Measurements from ENCODE around the gene HMCN2.

Gene HMCN2

GRCh38 chr9:130304116-130304515 lies 38.6 kb downstream of the HMCN2 start:
- no peaks in the 10 kb centered on the region for H3K9me3 ChIP-seq (ENCODE audit: control insufficient read depth in 1 of 2, low read length in 2 of 2)
- H3K4me1 ChIP-seq (ENCODE audit: control insufficient read depth in 1 of 2, insufficient read depth in 2 of 2, low read length in 2 of 2): peaks cover 10 to 55% of the 10 kb centered on the region in 2 donors
- no peak overlapping the region for H3K4me3 ChIP-seq (ENCODE audit: low read depth in 1 of 2, low read length in 2 of 2)
- H3K27ac ChIP-seq (ENCODE audit: low read length): no peak overlapping the region
- H3K27me3 ChIP-seq (ENCODE audit: low read depth, low read length): no peaks in the 10 kb centered on the region
- H3K36me3 ChIP-seq (ENCODE audit: control insufficient read depth in 1 of 2, insufficient read depth in 2 of 2, low read length in 2 of 2): peaks cover 0 to 31% of the 10 kb centered on the region in 2 donors

GRCh38 chr9:130304643-130305042 lies 39.1 kb downstream of the HMCN2 start:
- Histone ChIP-seq H3K4me1 (ENCODE audit: control insufficient read depth in 1 of 2, insufficient read depth in 2 of 2, low read length in 2 of 2) (peaks cover 10 to 55% of the 10 kb centered on the region in 2 donors), H3K9me3 (ENCODE audit: control insufficient read depth in 1 of 2, low read length in 2 of 2) (no peaks in the 10 kb centered on the region), H3K27ac (ENCODE audit: low read length) (no peak overlapping the region), H3K36me3 (ENCODE audit: control insufficient read depth in 1 of 2, insufficient read depth in 2 of 2, low read length in 2 of 2) (peaks cover 0 to 26% of the 10 kb centered on the region in 2 donors), H3K27me3 (ENCODE audit: low read depth, low read length) (no peaks in the 10 kb centered on the region), H3K4me3 (ENCODE audit: low read depth in 1 of 2, low read length in 2 of 2) (no peak overlapping the region)

DNA sequence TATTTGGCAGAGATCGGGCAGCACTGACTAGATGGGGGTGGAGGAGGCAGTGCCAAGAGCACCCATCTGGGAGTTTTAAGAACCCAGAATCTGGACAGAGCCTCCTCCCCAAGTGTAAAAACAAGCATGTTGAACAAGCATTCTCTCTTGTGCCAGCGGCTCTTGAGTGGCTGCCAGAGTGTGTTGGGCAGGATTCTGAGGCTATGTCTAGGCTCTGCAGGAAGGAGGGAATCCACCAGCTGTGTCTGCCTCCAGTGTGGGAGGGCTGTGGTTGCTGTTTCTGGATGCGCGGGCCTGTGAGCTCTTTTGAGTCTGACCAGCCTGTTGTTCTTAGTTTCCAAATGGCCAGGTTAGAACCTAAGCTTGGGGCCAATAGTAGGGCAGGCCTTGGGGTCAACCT lies 39.8 kb downstream of the HMCN2 start:
- H3K4me1 ChIP-seq (ENCODE audit: control insufficient read depth in 1 of 2, insufficient read depth in 2 of 2, low read length in 2 of 2): peaks cover 10 to 55% of the 10 kb centered on the region in 2 donors
- H3K27me3 ChIP-seq (ENCODE audit: low read depth, low read length): no peaks in the 10 kb centered on the region
- no peak overlapping the region for H3K4me3 ChIP-seq (ENCODE audit: low read depth in 1 of 2, low read length in 2 of 2)
- peaks cover 0 to 24% of the 10 kb centered on the region in 2 donors for H3K36me3 ChIP-seq (ENCODE audit: control insufficient read depth in 1 of 2, insufficient read depth in 2 of 2, low read length in 2 of 2)
- no peaks in the 10 kb centered on the region for H3K9me3 ChIP-seq (ENCODE audit: control insufficient read depth in 1 of 2, low read length in 2 of 2)
- no peak overlapping the region for H3K27ac ChIP-seq (ENCODE audit: low read length)

DNA sequence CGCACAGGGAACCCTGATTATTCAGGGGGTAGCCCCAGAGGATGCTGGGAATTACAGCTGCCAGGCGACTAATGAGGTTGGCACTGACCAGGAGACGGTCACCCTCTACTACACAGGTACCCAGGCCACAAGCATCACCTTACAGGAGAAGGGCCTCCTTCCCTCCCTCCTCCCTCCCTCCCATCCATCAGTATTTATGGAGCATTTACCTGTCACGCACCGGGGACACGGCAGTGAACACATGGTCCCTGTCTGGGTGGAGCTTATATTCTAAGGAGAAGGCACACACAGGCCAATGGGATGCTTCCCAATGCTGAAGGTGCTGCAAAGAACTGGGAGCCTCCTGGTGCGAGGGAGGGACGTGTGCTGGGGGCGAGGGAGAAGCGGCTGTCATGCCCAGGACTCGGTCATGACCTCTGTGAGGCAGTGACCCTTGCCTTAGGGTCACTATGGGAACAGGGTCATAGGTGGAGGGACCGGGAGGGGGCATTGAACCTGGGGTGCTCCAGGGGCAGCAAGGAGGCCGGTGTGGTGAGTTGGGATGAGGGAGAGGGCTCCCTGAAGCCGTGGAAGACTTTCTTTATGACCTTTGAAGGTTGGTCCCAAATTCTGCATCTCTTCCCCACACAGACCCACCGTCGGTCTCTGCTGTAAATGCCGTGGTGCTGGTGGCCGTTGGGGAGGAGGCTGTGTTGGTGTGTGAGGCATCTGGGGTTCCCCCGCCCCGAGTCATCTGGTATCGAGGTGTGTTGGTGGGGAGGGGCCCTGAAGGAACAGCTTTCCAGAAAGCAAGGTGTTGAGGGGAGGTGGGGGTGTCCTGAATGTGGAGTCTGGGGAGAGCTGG lies 41.5 kb downstream of the HMCN2 start:
- Histone ChIP-seq H3K4me1 (ENCODE audit: control insufficient read depth in 1 of 2, insufficient read depth in 2 of 2, low read length in 2 of 2) (peaks cover 6 to 45% of the 10 kb centered on the region in 2 donors), H3K27ac (ENCODE audit: low read length) (no peak overlapping the region), H3K27me3 (ENCODE audit: low read depth, low read length) (no peaks in the 10 kb centered on the region), H3K4me3 (ENCODE audit: low read depth in 1 of 2, low read length in 2 of 2) (no peak overlapping the region), H3K36me3 (ENCODE audit: control insufficient read depth in 1 of 2, insufficient read depth in 2 of 2, low read length in 2 of 2) (peaks cover 0 to 32% of the 10 kb centered on the region in 2 donors), H3K9me3 (ENCODE audit: control insufficient read depth in 1 of 2, low read length in 2 of 2) (no peaks in the 10 kb centered on the region)

DNA sequence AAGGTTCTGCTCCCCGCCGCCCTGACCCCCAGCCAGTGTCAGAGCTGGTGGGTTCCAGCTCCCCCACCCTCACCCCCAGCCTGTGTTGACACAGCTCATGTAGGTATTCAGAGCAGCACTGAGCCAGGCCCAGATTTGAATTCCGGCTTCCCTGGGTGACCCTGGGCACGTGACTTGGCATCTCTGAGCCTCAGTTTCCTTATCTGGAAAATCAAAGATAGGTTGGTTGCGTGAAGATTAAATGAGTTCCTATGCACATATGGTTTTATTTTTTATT lies 42.0 kb downstream of the HMCN2 start:
- Histone ChIP-seq H3K27ac (ENCODE audit: low read length) (no peak overlapping the region), H3K9me3 (ENCODE audit: control insufficient read depth in 1 of 2, low read length in 2 of 2) (no peaks in the 10 kb centered on the region), H3K4me3 (ENCODE audit: low read depth in 1 of 2, low read length in 2 of 2) (no peak overlapping the region), H3K4me1 (ENCODE audit: control insufficient read depth in 1 of 2, insufficient read depth in 2 of 2, low read length in 2 of 2) (peaks cover 6 to 40% of the 10 kb centered on the region in 2 donors), H3K27me3 (ENCODE audit: low read depth, low read length) (no peaks in the 10 kb centered on the region), H3K36me3 (ENCODE audit: control insufficient read depth in 1 of 2, insufficient read depth in 2 of 2, low read length in 2 of 2) (peaks cover 0 to 32% of the 10 kb centered on the region in 2 donors)

- H3K27me3 ChIP-seq (ENCODE audit: low read depth, low read length): no peaks in the 10 kb centered on the region
- H3K36me3 ChIP-seq (ENCODE audit: control insufficient read depth in 1 of 2, insufficient read depth in 2 of 2, low read length in 2 of 2): peaks cover 0 to 32% of the 10 kb centered on the region in 2 donors
- H3K27ac ChIP-seq (ENCODE audit: low read length): no peak overlapping the region
- peaks cover 6 to 35% of the 10 kb centered on the region in 2 donors for H3K4me1 ChIP-seq (ENCODE audit: control insufficient read depth in 1 of 2, insufficient read depth in 2 of 2, low read length in 2 of 2)
- H3K9me3 ChIP-seq (ENCODE audit: control insufficient read depth in 1 of 2, low read length in 2 of 2): no peaks in the 10 kb centered on the region
- no peak overlapping the region for H3K4me3 ChIP-seq (ENCODE audit: low read depth in 1 of 2, low read length in 2 of 2)
Observed at GRCh38 chr9:130308081-130308571, 42.6 kb downstream of the HMCN2 start.

DNA sequence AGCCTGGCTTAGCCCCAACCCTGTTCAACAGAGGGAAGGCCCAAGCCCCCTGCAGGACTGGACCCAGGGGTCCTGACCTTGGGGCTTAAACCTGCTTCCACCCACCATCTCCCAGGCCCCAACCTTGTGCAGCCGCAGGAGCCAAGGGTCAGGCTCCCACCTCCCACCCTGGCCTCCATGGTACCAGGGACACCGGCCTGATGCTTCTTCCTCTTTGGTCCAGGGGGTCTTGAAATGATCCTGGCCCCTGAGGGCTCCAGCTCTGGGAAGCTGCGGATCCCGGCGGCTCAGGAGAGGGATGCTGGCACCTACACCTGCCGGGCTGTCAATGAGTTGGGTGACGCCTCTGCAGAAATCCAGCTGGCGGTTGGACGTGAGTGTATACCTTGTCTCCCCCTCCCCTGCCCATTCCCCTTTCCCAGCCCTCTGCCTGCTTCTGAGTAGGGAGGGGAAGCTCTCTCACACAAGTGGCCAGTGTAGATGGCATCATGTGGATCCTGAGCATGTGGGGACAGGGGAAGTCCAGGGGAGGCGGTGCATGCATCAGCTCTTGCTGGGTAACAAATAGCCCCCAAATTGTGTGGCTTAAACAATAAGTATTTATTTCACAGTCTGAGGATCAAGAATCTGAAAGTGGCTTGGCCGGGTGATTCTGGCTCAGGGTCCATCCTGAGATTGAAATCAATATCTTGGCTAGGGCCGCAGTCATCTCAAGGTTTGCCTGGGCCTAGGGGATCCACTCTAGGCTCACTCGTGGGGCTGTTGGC lies 44.3 kb downstream of the HMCN2 start:
- Histone ChIP-seq H3K27ac (ENCODE audit: low read length) (no peak overlapping the region), H3K4me3 (ENCODE audit: low read depth in 1 of 2, low read length in 2 of 2) (no peak overlapping the region), H3K4me1 (ENCODE audit: control insufficient read depth in 1 of 2, insufficient read depth in 2 of 2, low read length in 2 of 2) (peaks cover 6 to 18% of the 10 kb centered on the region in 2 donors), H3K9me3 (ENCODE audit: control insufficient read depth in 1 of 2, low read length in 2 of 2) (no peaks in the 10 kb centered on the region), H3K36me3 (ENCODE audit: control insufficient read depth in 1 of 2, insufficient read depth in 2 of 2, low read length in 2 of 2) (peaks cover 0 to 32% of the 10 kb centered on the region in 2 donors), H3K27me3 (ENCODE audit: low read depth, low read length) (no peaks in the 10 kb centered on the region)

GRCh38 chr9:130310456-130310855 lies 44.9 kb downstream of the HMCN2 start:
- peaks cover under 1 to 12% of the 10 kb centered on the region in 2 donors for H3K4me1 ChIP-seq (ENCODE audit: control insufficient read depth in 1 of 2, insufficient read depth in 2 of 2, low read length in 2 of 2)
- H3K36me3 ChIP-seq (ENCODE audit: control insufficient read depth in 1 of 2, insufficient read depth in 2 of 2, low read length in 2 of 2): peaks cover 0 to 32% of the 10 kb centered on the region in 2 donors
- no peaks in the 10 kb centered on the region for H3K27me3 ChIP-seq (ENCODE audit: low read depth, low read length)
- no peak overlapping the region for H3K4me3 ChIP-seq (ENCODE audit: low read depth in 1 of 2, low read length in 2 of 2)
- no peak overlapping the region for H3K27ac ChIP-seq (ENCODE audit: low read length)
- H3K9me3 ChIP-seq (ENCODE audit: control insufficient read depth in 1 of 2, low read length in 2 of 2): no peaks in the 10 kb centered on the region

DNA sequence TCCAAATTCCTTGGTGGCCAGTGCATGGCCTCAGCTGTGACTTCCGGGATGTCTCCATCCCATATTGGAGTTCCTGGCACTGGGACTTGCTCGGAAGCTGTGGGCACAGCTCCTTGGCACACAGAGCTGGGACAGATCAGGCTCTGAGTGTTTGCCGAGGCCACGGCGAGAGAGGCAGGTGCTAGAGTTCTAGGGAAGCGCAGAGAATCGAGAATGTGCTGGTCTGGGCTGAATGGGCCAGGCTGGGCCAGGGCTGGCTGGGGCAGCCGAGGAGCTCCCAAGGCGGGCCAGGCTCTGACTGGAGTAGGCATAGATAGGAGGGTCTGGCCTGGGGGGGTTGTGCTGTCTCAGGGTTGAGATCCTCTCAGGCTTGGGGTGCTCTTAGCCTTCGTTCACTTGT lies 45.4 kb downstream of the HMCN2 start:
- H3K4me1 ChIP-seq (ENCODE audit: control insufficient read depth in 1 of 2, insufficient read depth in 2 of 2, low read length in 2 of 2): peaks cover 0 to 6% of the 10 kb centered on the region in 2 donors
- H3K4me3 ChIP-seq (ENCODE audit: low read depth in 1 of 2, low read length in 2 of 2): no peak overlapping the region
- peaks cover 0 to 32% of the 10 kb centered on the region in 2 donors for H3K36me3 ChIP-seq (ENCODE audit: control insufficient read depth in 1 of 2, insufficient read depth in 2 of 2, low read length in 2 of 2)
- H3K27me3 ChIP-seq (ENCODE audit: low read depth, low read length): no peaks in the 10 kb centered on the region
- H3K27ac ChIP-seq (ENCODE audit: low read length): no peak overlapping the region
- H3K9me3 ChIP-seq (ENCODE audit: control insufficient read depth in 1 of 2, low read length in 2 of 2): no peaks in the 10 kb centered on the region

GRCh38 chr9:130311408-130312140 lies 46.0 kb downstream of the HMCN2 start:
- Histone ChIP-seq H3K4me3 (ENCODE audit: low read depth in 1 of 2, low read length in 2 of 2) (no peak overlapping the region), H3K36me3 (ENCODE audit: control insufficient read depth in 1 of 2, insufficient read depth in 2 of 2, low read length in 2 of 2) (peaks cover 0 to 32% of the 10 kb centered on the region in 2 donors), H3K4me1 (ENCODE audit: control insufficient read depth in 1 of 2, insufficient read depth in 2 of 2, low read length in 2 of 2) (peaks cover 0 to 6% of the 10 kb centered on the region in 2 donors), H3K27me3 (ENCODE audit: low read depth, low read length) (no peaks in the 10 kb centered on the region), H3K27ac (ENCODE audit: low read length) (no peak overlapping the region), H3K9me3 (ENCODE audit: control insufficient read depth in 1 of 2, low read length in 2 of 2) (no peaks in the 10 kb centered on the region)

Data from muscle layer of duodenum (tissue), 2 donors.